Measurements from ENCODE around the gene TPD52L1.

DNA sequence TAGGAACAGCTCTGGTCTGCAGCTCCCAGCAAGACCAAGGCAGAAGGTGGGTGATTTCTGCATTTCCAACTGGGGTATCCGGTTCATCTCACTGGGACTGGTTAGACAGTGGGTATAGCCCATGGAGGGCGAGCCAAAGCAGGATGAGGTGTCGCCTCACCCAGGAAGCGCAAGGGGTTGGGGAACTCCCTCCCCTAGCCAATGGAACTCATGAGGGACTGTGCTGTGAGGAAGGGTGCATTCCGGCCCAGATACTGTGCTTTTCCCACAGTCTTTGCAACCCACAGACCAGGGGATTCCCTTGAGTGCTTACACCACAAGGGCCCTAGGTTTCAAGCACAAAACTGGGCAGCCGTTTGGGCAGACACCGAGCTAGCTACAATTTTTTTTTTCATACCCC is 126.4 kb downstream of the TPD52L1 start:
- TF ChIP-seq, protein P1, sequence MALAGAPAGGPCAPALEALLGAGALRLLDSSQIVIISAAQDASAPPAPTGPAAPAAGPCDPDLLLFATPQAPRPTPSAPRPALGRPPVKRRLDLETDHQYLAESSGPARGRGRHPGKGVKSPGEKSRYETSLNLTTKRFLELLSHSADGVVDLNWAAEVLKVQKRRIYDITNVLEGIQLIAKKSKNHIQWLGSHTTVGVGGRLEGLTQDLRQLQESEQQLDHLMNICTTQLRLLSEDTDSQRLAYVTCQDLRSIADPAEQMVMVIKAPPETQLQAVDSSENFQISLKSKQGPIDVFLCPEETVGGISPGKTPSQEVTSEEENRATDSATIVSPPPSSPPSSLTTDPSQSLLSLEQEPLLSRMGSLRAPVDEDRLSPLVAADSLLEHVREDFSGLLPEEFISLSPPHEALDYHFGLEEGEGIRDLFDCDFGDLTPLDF (CRISPR knock-in tag; IDR thresholded peaks at IDR 0.05), result no peak
- TF ChIP-seq POLR2A (IDR thresholded peaks at IDR 0.05; ENCODE audit: insufficient read depth in 1 of 2, low read depth in 2 of 2, low read length in 2 of 2) (no peak), SOX13 (IDR thresholded peaks at IDR 0.05) (no peak), SOX13 (CRISPR knock-in tag; conservative IDR thresholded peaks at IDR 0.05 in 1 of 2, IDR thresholded peaks at IDR 0.05 in 1 of 2) (no peak), ZNF850 (CRISPR knock-in tag; conservative IDR thresholded peaks at IDR 0.05) (no peak), EP300 (IDR thresholded peaks at IDR 0.05; ENCODE audit: low read depth in 2 of 2, low read length in 2 of 2) (no peak), EP300 (CRISPR knock-in tag; IDR thresholded peaks at IDR 0.05; ENCODE audit: borderline replicate concordance) (no peak), JUN (CRISPR knock-in tag; IDR thresholded peaks at IDR 0.05) (no peak), POLR2AphosphoS2 (IDR thresholded peaks at IDR 0.05; ENCODE audit: low read depth, low read length) (no peak), NFE2L2 (IDR thresholded peaks at IDR 0.05; ENCODE audit: low read length) (no peak)
- TF ChIP-seq, protein P2, sequence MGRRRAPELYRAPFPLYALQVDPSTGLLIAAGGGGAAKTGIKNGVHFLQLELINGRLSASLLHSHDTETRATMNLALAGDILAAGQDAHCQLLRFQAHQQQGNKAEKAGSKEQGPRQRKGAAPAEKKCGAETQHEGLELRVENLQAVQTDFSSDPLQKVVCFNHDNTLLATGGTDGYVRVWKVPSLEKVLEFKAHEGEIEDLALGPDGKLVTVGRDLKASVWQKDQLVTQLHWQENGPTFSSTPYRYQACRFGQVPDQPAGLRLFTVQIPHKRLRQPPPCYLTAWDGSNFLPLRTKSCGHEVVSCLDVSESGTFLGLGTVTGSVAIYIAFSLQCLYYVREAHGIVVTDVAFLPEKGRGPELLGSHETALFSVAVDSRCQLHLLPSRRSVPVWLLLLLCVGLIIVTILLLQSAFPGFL (CRISPR knock-in tag; IDR thresholded peaks at IDR 0.05), result no peak
- TF ChIP-seq, protein P3, sequence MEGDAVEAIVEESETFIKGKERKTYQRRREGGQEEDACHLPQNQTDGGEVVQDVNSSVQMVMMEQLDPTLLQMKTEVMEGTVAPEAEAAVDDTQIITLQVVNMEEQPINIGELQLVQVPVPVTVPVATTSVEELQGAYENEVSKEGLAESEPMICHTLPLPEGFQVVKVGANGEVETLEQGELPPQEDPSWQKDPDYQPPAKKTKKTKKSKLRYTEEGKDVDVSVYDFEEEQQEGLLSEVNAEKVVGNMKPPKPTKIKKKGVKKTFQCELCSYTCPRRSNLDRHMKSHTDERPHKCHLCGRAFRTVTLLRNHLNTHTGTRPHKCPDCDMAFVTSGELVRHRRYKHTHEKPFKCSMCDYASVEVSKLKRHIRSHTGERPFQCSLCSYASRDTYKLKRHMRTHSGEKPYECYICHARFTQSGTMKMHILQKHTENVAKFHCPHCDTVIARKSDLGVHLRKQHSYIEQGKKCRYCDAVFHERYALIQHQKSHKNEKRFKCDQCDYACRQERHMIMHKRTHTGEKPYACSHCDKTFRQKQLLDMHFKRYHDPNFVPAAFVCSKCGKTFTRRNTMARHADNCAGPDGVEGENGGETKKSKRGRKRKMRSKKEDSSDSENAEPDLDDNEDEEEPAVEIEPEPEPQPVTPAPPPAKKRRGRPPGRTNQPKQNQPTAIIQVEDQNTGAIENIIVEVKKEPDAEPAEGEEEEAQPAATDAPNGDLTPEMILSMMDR (CRISPR knock-in tag; IDR thresholded peaks at IDR 0.05), result no peak
